Activated effector memory CD4-positive, alpha-beta T cell treated with Interleukin-2 at 50 U/mL for 16 hours (primary cell): ENCODE measurements around the gene OR8K5.
"Not testable (repeated sequence)": the region's sequence is repeated elsewhere in the genome, so short reads cannot be mapped to it uniquely, and the experiment has no call there.

ENCODE experiments used
- DNase-seq: peaks from one replicate; pipeline ENCODE4 v3.0.0-alpha.2; 2020

The OR8K5 gene

GRCh38 chr11:56160217-56160616 is at the start of gene OR8K5:
OR8K5 (minus strand) TSS chr11:56160317; CDS start chr11:56160317, 0 bp downstream.
- DNase-seq, result no peak

GRCh38 chr11:56207790-56208189 is 47.7 kb upstream of the OR8K5 start:
- no peak for DNase-seq

- DNase-seq, result no peak
Observed at GRCh38 chr11:56197367-56197766, 37.2 kb upstream of the OR8K5 start.

- DNase-seq, result no peak
Observed at GRCh38 chr11:56196705-56197104, 36.6 kb upstream of the OR8K5 start.

- no peak for DNase-seq
Observed at GRCh38 chr11:56188602-56189001, 28.5 kb upstream of the OR8K5 start.

- no peak for DNase-seq
Observed at GRCh38 chr11:56183459-56183858, 23.3 kb upstream of the OR8K5 start.

- no peak for DNase-seq
Observed at GRCh38 chr11:56176318-56176717, 16.2 kb upstream of the OR8K5 start, which contains the start of gene OR5J2. OR5J2 (plus strand) TSS chr11:56176618; CDS start chr11:56176618, 0 bp downstream.

- DNase-seq, result no peak
Observed at GRCh38 chr11:56172256-56172830, 12.2 kb upstream of the OR8K5 start.

GRCh38 chr11:56163804-56164203 is 3.7 kb upstream of the OR8K5 start:
- DNase-seq, result no peak

- no peak for DNase-seq
Observed at GRCh38 chr11:56152333-56152732, 7.8 kb downstream of the OR8K5 start.

GRCh38 chr11:56151376-56151775 is 8.7 kb downstream of the OR8K5 start:
- no peak for DNase-seq

GRCh38 chr11:56143681-56144080 is 16.4 kb downstream of the OR8K5 start:
- DNase-seq, result not testable (repeated sequence)

- DNase-seq, result no peak
Observed at GRCh38 chr11:56140151-56140661, 19.9 kb downstream of the OR8K5 start, which contains the start of gene OR8J3. OR8J3 (minus strand) TSS chr11:56140201; CDS start chr11:56137718, 2,483 bp downstream.

- DNase-seq, result no peak
Observed at GRCh38 chr11:56122073-56122472, 38.0 kb downstream of the OR8K5 start, which contains the start of gene OR8H3. OR8H3 (plus strand) TSS chr11:56122373; CDS start chr11:56122373, 0 bp downstream.
